PC-3 (cell line): ENCODE measurements around the gene ACOT13. TPM values are rescaled to one million over a fixed set of nuclear protein-coding genes. Genes with fewer than 3 reads are reported as not detected.

Experiments used
- ATAC-seq: fragments of 200-7000 bp; cut with Tn5 transposase; 2 replicates; pipeline ENCODE4 v1.9.1; 2020; ENCODE audit warnings: mild to moderate bottlenecking, moderate library complexity
- BruUV-seq: library from RNA; stranded (reverse); fragments of 400-500 nt; replicated peaks from 2 replicates; lab custom pipeline; 2021; lab: Mats Ljungman, UMichigan
- CTCF ChIA-PET: fragments of 300-600 bp; sonication (Branson Sonifier 250); formaldehyde crosslinking; loops from one replicate; lab custom pipeline; 2022; ENCODE audit warnings: antibody characterized with exemption; lab: Charles Lee
- POLR2A ChIA-PET: fragments of 300-600 bp; sonication (Branson Sonifier 250); formaldehyde crosslinking; loops from one replicate; lab custom pipeline; 2022; ENCODE audit warnings: antibody characterized with exemption; ENCODE audit not compliant: unreplicated experiment; lab: Charles Lee
- DNase-seq: peaks from one replicate; pipeline ENCODE4 v3.0.0-alpha.2; 2015
- H2AFZ ChIP-seq: fragments of 300-600 bp; sonication (generic); 2 replicates; pipeline ENCODE4 v1.6.0; 2016; ENCODE audit warnings: antibody characterized with exemption, low read length
- H3F3A ChIP-seq: fragments of 300-600 bp; sonication (generic); one replicate; pipeline ENCODE4 v1.6.0; 2017; ENCODE audit warnings: antibody characterized with exemption, low read length, control low read depth, mild to moderate bottlenecking; ENCODE audit not compliant: unreplicated experiment
- H3K27ac ChIP-seq: fragments of 300-600 bp; sonication (generic); 2 replicates; pipeline ENCODE4 v1.5.1; 2016; ENCODE audit warnings: mild to moderate bottlenecking, low read length
- H3K27me3 ChIP-seq: fragments of 300-600 bp; sonication (generic); 2 replicates; pipeline ENCODE4 v1.6.1; 2016; ENCODE audit warnings: low read length, mixed read lengths
- H3K36me3 ChIP-seq: fragments of 300-600 bp; sonication (generic); 2 replicates; pipeline ENCODE4 v1.6.1; 2016; ENCODE audit warnings: low read depth, mixed run types, low read length, mixed read lengths
- H3K4me1 ChIP-seq: fragments of 300-600 bp; sonication (generic); 2 replicates; pipeline ENCODE4 v1.5.1; 2016; ENCODE audit warnings: low read length; ENCODE audit not compliant: insufficient read depth
- H3K4me2 ChIP-seq: fragments of 300-600 bp; sonication (generic); 2 replicates; pipeline ENCODE4 v1.6.0; 2016; ENCODE audit warnings: low read length
- H3K4me3 ChIP-seq: fragments of 300-600 bp; sonication (generic); 2 replicates; pipeline ENCODE4 v1.5.1; 2016; ENCODE audit warnings: mild to moderate bottlenecking, low read length, mixed read lengths
- H3K79me2 ChIP-seq: fragments of 300-600 bp; sonication (generic); 2 replicates; pipeline ENCODE4 v1.6.1; 2017; ENCODE audit warnings: low read length, mixed read lengths
- H3K9ac ChIP-seq: fragments of 300-600 bp; sonication (generic); 2 replicates; pipeline ENCODE4 v1.6.0; 2016; ENCODE audit warnings: mild to moderate bottlenecking, low read length
- H3K9me2 ChIP-seq: fragments of 300-600 bp; sonication (generic); replicated peaks from 2 replicates; pipeline ENCODE4 v1.6.1; 2016; ENCODE audit warnings: mixed run types, low read length, mixed read lengths
- H3K9me3 ChIP-seq: fragments of 300-600 bp; sonication (generic); 2 replicates; pipeline ENCODE4 v1.6.1; 2016; ENCODE audit warnings: low read length, mixed read lengths
- H4K20me1 ChIP-seq: fragments of 300-600 bp; sonication (generic); 2 replicates; pipeline ENCODE4 v1.6.1; 2016; ENCODE audit warnings: low read length, mixed read lengths
- CTCF ChIP-seq: fragments of 300-600 bp; sonication (generic); conservative IDR thresholded peaks from 2 replicates; pipeline ENCODE4 v1.5.1; 2017; ENCODE audit warnings: antibody characterized with exemption, low read depth, mild to moderate bottlenecking, low read length
- EZH2 ChIP-seq: fragments of 300-600 bp; sonication (generic); IDR thresholded peaks from one replicate; pipeline ENCODE4 v1.6.1; 2017; ENCODE audit warnings: antibody characterized with exemption, mild to moderate bottlenecking, low read length; ENCODE audit not compliant: unreplicated experiment
- EZH2phosphoT487 ChIP-seq: fragments of 300-600 bp; sonication (generic); IDR thresholded peaks from 2 replicates; pipeline ENCODE4 v1.6.1; 2018; ENCODE audit warnings: mild to moderate bottlenecking, antibody characterized with exemption, low read length, borderline replicate concordance
- intact Hi-C: fragments of 100-400 bp; cut with micrococcal nuclease; formaldehyde crosslinking; loops from 2 replicates; pipeline ENCODE4 v1.9.0; 2023
- total RNA-seq: library from RNA; depleted of rRNA; stranded (reverse); fragments of >200 nt; gene quantifications from 2 replicates; pipeline ENCODE4 v1.2.3, GENCODE V29; 2014

The ACOT13 gene
- total RNA-seq, 1 experiment from 2014 or later: 13.5 TPM

GRCh38 chr6:24620637-24621036, 46.2 kb upstream of the ACOT13 start:
- no peak for TF ChIP-seq EZH2
- TF ChIP-seq CTCF: no peak
- no peak for TF ChIP-seq EZH2phosphoT487

GRCh38 chr6:24621626-24622289, 45.1 kb upstream of the ACOT13 start:
- no peaks in the 10 kb centered on the region for H3K79me2 ChIP-seq
- no peaks in the 10 kb centered on the region for H3K9me2 ChIP-seq
- intact Hi-C loops: no loop called here
- H4K20me1 ChIP-seq: no peaks in the 10 kb centered on the region
- POLR2A ChIA-PET: no interaction called here
- H3K4me1 ChIP-seq: no peaks in the 10 kb centered on the region
- H3K4me3 ChIP-seq: no peak overlapping the region
- no peak overlapping the region for H3K4me2 ChIP-seq
- no peak overlapping the region for H3K27ac ChIP-seq
- H3F3A ChIP-seq: no peaks in the 10 kb centered on the region
- TF ChIP-seq EZH2: no peak
- no peaks in the 10 kb centered on the region for H3K9me3 ChIP-seq
- H3K36me3 ChIP-seq: no peaks in the 10 kb centered on the region
- no TSS peak for BruUV-seq
- CTCF ChIA-PET: no interaction called here
- H3K9ac ChIP-seq: no peak overlapping the region
- ATAC-seq (no peak), DNase-seq (no peak)
- no peak overlapping the region for H2AFZ ChIP-seq
- no peaks in the 10 kb centered on the region for H3K27me3 ChIP-seq

More at GRCh38 chr6:24620637-24621036, 46.2 kb upstream of the ACOT13 start:
- Histone ChIP-seq H2AFZ (no peak overlapping the region), H3K9me2 (no peaks in the 10 kb centered on the region), H3K4me2 (no peak overlapping the region), H3F3A (no peaks in the 10 kb centered on the region), H3K36me3 (no peaks in the 10 kb centered on the region), H3K4me1 (no peaks in the 10 kb centered on the region), H3K4me3 (no peak overlapping the region), H4K20me1 (no peaks in the 10 kb centered on the region), H3K9me3 (no peaks in the 10 kb centered on the region), H3K79me2 (no peaks in the 10 kb centered on the region), H3K27ac (no peak overlapping the region), H3K27me3 (no peaks in the 10 kb centered on the region), H3K9ac (no peak overlapping the region)
- BruUV-seq: no TSS peak
- DNase-seq: no peak
- ChIA-PET POLR2A (no interaction called here), CTCF (interaction anchor here (0.5 kb wide), 1 partner anchor 35 kb away, joined by 5 read pairs; no protein-coding TSS in a partner anchor)
- intact Hi-C loops: no loop called here
- no peak for ATAC-seq

GRCh38 chr6:24630856-24631505, 35.9 kb upstream of the ACOT13 start:
- H3K4me2 ChIP-seq: no peak overlapping the region
- DNase-seq (no peak), ATAC-seq (no peak)
- no peak overlapping the region for H3K4me3 ChIP-seq
- no TSS peak for BruUV-seq
- no peaks in the 10 kb centered on the region for H3K4me1 ChIP-seq
- TF ChIP-seq EZH2phosphoT487: no peak
- no peak for TF ChIP-seq EZH2
- TF ChIP-seq CTCF: no peak
- H3K36me3 ChIP-seq: no peaks in the 10 kb centered on the region
- H3K79me2 ChIP-seq: no peaks in the 10 kb centered on the region
- no peak overlapping the region for H2AFZ ChIP-seq
- H3K27ac ChIP-seq: no peak overlapping the region
- POLR2A ChIA-PET: no interaction called here
- H3K9me2 ChIP-seq: no peaks in the 10 kb centered on the region
- H4K20me1 ChIP-seq: no peaks in the 10 kb centered on the region
- no peaks in the 10 kb centered on the region for H3K27me3 ChIP-seq
- CTCF ChIA-PET: no interaction called here
- intact Hi-C loops: no loop called here
- H3K9me3 ChIP-seq: no peaks in the 10 kb centered on the region
- no peak overlapping the region for H3K9ac ChIP-seq
- H3F3A ChIP-seq: no peaks in the 10 kb centered on the region
